ENCODE results near the gene ABLIM3.

ABLIM3 gene

DNA sequence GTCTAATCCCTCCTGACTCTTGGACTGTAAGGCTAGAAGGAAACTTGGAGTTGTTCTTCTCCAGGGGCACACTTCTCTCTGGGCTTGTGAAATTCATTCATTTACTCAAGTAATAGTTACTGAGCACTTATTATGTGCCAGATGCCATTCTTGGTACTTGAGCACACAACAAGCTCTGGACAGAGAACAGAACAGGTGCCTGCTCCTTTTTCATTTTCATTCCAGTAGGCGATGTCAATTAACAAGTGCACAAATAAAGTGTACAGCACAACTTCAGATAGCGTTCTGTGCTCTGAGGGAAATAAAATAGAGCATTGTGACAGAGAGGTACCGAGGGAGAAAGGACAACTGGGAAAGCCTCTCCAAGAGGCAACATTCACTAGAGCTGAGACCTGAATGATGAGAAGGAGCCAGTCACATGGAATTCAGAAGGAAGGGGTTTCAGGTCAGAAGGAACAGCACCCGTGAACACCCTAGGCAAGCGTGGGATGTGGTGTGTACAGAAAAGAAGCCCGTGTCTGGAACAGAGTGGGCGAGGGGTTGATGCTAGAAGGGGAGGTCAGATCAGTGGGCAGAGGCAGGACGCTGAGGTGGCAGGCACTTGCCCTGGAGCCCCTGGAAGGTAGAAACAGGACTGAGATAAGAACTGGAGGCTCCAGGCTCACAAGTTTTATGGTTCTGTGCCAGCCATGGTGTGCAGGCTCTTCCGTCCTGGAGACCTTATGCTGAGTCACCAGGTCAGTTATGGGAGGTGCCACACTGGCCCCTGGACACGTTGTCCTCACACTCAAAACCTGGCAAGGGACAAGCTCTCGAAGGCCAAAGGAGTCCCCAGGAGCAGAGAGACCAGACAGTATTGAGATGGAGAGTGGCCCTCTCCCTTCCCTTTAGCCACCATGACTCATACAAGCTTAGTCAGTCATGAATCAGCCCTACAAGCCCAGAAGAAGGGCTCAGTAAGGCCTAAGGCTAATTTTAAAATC, 7.2 kb upstream of the ABLIM3 start:
- no peak for DNase-seq

- no peak for DNase-seq
Measured at GRCh38 chr5:149134778-149135500, 6.4 kb upstream of the ABLIM3 start.

DNA sequence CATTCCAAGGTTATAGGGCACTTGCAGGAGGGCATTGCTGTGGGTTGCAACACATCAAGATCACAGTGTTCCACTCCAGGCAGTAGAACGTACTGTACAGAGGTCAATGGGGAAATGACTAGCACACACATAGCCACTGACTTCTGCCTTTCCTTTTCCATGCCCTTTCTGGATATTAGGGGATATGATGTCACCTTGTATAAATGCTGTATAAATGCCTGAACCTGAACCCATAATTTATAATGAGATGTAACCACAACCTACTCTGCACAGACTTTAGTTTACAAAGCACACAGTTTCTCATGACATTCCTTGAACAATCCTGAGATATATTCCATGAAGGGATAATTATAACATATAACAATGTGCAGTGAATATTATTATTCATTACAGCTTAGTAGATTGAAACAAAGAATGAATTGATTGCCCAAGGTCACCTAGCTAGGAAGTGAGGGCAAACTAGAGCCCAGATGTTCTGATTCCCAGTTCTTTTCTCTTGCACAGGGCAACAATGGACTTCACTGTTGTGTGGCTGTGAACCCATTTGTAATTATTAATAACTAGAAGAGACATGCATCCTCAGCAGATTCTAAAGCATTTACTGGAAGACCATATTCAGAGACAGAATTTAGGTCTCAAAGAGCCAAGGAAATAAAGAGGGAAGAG, 5.6 kb upstream of the ABLIM3 start:
- DNase-seq = no peak

GRCh38 chr5:149138182-149138923, 2.9 kb upstream of the ABLIM3 start:
- DNase-seq = no peak

DNA sequence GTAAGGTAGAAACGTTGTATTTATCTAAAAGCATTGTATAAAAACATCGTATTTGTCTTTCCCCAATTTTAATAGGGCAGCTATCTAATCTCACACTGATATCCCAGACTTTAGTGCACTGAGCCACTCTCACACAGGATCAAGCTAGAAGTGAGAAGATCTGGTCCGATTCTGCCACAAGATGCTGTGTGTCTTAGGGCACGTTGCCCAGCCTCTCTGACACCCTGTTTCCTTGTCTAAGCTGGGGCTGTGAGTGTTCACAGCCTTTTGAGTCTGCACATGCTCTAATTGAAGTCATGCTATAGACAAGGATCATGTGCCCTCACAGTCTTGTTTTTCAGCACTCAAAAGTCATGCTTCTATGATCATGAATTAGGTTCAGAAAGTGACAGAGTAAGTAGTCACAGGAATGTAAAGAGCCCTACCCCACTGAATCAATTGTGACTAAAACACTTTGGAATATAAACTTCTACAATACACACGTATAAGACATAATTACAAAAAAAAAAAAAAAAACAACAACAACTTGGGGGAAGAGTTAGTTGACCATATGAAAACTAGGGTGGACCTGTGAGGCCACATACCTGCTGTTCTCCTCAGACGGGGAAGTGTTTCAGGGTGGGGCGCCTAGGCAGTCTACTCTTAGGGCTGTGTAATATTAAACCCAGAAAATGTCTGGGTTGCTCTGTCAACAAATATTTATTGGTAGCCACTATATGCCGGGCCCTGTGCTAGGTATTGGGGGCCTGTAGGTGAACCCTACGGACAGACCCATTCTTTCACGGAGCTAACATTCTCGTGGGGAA, 893 bp upstream of the ABLIM3 start:
- DNase-seq = no peak

DNA sequence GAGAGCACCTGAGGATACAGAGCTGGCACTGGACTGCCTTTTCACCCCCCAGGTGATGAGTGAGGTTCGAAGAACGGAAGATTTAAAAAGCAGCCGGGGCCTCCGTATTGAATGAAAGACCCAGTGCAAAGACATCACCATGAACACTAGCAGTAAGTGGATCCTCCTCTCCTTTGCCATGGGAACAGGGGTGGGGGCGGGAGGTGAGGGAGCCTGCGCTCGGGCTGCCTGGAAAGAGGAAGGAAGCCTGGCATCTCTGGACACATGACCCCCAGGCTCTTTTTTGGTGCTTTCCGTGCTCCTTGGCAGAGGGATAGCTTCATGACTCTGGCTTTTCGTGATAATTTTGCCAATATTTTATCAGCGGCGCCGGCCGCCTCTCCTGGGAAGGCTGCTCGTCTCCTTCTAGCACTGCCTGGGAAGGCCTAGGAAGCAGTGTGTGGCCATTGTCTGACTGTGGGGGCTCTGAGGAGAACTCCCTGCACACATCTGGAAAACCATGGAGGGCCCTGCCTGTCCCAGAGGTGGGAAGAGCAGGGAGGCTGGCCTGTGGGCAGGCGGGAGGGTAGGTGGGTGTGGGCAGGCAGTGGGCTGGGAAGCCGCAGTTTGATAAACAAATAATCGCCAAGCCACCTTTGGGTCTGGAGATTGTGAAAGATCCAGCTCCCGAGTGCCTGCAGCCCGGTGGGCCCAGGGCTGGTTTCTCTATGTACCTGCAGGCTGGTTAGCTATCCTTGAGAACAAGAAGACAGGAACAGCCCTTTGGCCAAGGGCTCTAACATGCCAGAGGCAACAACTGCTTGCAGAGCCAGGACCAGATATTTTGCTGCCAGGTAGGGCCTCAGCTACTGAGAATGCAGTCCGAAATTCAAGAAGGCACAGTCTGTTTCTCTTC, 911 bp downstream of the ABLIM3 start:
- DNase-seq = no peak

DNA sequence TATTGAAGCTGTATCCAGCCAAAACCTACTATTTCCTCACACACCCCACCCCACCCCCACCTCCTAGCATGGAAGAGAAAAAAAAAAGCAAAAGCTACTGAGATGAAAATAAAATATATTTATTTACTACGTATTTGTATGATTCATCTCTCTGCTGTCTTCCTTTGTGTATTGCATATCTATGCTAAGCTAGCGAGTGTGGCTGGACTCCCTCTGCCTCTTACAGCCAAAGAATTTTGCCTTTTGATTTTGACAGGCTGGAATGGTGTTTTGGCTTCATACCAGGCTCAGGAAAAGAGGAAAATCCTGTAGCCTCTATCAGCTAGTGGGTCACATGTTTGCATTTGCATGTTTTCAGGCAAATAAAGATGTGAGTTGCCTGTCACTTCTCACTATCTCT, 2.2 kb downstream of the ABLIM3 start:
- no peak for DNase-seq

DNA sequence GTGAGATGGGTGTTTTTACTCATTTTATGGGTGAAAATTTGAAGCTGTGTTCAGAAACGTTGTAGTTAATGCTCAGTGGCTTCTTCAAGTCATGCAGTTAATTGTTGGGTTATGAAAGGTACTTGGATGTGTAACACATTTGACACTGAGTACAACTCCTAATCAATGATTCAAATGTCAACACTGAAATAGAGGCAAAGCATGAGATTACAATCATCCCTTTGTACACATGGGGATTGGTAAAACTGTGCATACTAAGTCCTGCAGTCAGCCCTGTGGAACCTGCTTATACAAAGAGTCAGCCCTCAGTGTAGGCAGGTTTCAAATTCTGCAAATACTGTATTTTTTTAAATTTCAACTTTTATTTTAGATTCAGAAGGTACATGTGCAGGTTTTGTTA, 3.3 kb downstream of the ABLIM3 start:
- no peak for DNase-seq

DNA sequence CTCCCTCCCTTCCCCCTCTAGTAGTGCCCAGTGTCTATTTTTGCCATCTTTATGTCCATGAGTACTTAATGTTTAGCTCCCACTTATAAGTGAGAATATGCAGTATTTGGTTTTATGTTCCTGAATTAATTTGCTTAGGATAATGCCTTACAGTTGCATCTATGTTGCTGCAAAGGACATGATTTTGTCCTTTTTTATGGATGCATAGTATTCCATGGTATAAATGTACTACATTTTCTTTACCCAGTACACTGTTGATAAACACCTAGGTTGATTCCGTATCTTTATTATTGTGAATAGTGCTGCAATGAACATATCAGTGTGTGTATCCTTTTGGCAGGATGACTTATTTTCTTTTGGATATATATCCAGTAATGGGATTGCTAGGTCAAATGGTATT, 3.8 kb downstream of the ABLIM3 start:
- DNase-seq = no peak

- DNase-seq = no peak
Measured at GRCh38 chr5:149147676-149148075, 6.4 kb downstream of the ABLIM3 start.

GRCh38 chr5:149149942-149150341, 8.6 kb downstream of the ABLIM3 start:
- DNase-seq = no peak

- no peak for DNase-seq
Measured at GRCh38 chr5:149150457-149150856, 9.2 kb downstream of the ABLIM3 start.

GRCh38 chr5:149151717-149152116, 10.4 kb downstream of the ABLIM3 start:
- DNase-seq = no peak

DNA sequence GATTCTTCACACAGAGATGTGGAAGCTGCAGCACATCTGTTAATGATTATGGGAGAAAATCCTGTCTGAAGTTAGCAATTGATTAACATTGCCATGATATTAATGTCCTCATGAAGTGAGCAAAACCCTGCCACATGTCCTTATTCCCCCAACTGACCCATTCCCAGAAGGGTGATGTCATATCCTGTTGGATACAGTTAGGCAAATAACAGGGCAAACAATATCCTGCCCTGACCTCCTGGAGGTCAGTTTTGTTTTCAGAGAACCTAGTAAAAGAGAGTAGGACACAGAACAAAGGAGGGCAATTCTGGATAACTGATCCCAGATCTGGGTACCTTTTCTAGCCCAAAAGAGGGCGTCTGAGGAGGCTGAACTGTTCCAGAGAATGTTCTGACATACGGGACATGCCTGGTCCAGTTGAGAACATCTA, 11.0 kb downstream of the ABLIM3 start:
- no peak for DNase-seq

GRCh38 chr5:149153193-149153750, 12.0 kb downstream of the ABLIM3 start:
- DNase-seq = no peak

DNA sequence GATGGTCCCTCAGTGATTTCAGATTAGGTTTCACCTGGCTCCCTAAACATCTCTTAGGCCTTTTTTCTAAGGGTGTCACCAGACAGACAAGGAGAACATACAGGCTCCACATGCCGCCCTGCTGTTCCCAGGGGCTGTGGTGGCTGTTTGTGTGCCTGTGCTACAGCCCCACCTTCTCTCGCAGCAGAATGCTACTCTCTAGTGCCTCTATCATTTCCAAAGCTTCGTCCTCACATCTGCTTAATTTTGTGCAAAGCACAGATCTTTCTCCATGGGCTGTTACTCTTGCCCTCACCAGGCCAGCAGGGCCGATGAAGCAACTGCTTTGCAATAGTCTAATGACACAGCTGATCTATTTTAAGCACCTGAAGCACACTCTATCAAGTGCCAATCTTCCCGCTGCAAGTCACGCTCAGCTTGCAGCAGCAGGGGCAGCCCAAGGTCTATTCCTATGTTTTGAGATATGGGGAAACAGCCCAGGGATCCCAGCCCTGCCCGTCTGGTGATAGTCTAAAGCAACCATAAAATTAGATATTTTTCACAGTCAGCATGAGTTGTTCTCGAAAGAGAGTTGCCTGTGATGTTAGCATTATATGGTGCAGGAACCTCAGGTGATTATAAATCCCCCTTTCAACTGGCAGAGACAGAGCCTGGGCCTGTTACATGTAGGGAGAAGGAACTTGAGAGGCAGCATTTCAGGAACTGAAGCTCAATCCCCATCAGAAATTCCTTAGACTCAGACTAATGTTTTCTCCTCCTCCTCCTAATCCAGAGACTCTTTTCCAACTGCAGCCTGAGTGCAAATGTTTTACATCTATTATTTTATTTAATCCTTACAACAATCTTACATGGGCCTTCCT, 12.7 kb downstream of the ABLIM3 start:
- no peak for DNase-seq

DNA sequence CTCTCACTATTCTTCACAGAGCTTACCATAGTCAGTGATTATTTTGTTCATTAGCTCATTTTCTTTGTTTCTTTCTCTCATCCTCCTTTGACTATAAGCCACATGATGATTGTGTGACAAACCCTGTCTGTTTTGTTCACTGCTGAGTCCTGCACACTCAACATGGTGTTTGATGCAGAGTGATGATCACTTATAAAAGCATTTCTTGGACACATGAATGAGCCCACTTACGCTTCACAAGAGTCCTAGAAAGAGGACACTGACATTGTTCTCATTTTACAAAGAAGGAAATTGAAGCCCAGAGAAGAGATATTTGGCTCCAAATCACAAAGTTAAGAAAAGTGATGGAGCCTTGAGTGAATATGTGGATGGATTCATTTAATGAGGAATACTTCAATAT, 13.4 kb downstream of the ABLIM3 start:
- DNase-seq = no peak

- DNase-seq = no peak
Measured at GRCh38 chr5:149156435-149157083, 15.3 kb downstream of the ABLIM3 start.

- DNase-seq = no peak
Measured at GRCh38 chr5:149157330-149157729, 16.0 kb downstream of the ABLIM3 start.

Data from activated CD4-positive, alpha-beta T cell treated with anti-CD3 and anti-CD28 coated beads for 4 hours (primary cell).